ENCODE results near the gene CDYL.
"Not testable (repeated sequence)": the region's sequence is repeated elsewhere in the genome, so short reads cannot be mapped to it uniquely, and the experiment has no call there.

CDYL gene

GRCh38 chr6:4818272-4818938, 42.2 kb downstream of the CDYL start:
- DNase-seq (ENCODE audit: low spot score) = no peak
- TF ChIP-seq CTCF (IDR thresholded peaks at IDR 0.05; ENCODE audit: extremely low read depth, missing control alignments) = no peak

GRCh38 chr6:4819706-4820283, 43.6 kb downstream of the CDYL start:
- DNase-seq (ENCODE audit: low spot score) = no peak
- TF ChIP-seq CTCF (IDR thresholded peaks at IDR 0.05; ENCODE audit: extremely low read depth, missing control alignments) = no peak

GRCh38 chr6:4820704-4821276, 44.6 kb downstream of the CDYL start:
- TF ChIP-seq CTCF (IDR thresholded peaks at IDR 0.05; ENCODE audit: extremely low read depth, missing control alignments) = no peak
- no peak for DNase-seq (ENCODE audit: low spot score)

- DNase-seq (ENCODE audit: low spot score) = no peak
- TF ChIP-seq CTCF (IDR thresholded peaks at IDR 0.05; ENCODE audit: extremely low read depth, missing control alignments) = no peak
Observed at GRCh38 chr6:4822476-4822875, 46.3 kb downstream of the CDYL start.

GRCh38 chr6:4828187-4828698, 52.0 kb downstream of the CDYL start:
- no peak for TF ChIP-seq CTCF (IDR thresholded peaks at IDR 0.05; ENCODE audit: extremely low read depth, missing control alignments)
- no peak for DNase-seq (ENCODE audit: low spot score)

- no peak for TF ChIP-seq CTCF (IDR thresholded peaks at IDR 0.05; ENCODE audit: extremely low read depth, missing control alignments)
- DNase-seq (ENCODE audit: low spot score) = no peak
Observed at GRCh38 chr6:4829089-4829488, 52.9 kb downstream of the CDYL start.

- not testable (repeated sequence) for DNase-seq (ENCODE audit: low spot score)
Observed at GRCh38 chr6:4835540-4835939, 59.3 kb downstream of the CDYL start.

All from GM20000 (cell line).